Measurements from ENCODE around the gene UNC93A. TPM values are rescaled to one million over a fixed set of nuclear protein-coding genes. Genes with fewer than 3 reads are reported as not detected.

UNC93A gene
- total and polyA plus RNA-seq, 3 donors from 2014 or later: 0.39 TPM; not detected in 2

DNA sequence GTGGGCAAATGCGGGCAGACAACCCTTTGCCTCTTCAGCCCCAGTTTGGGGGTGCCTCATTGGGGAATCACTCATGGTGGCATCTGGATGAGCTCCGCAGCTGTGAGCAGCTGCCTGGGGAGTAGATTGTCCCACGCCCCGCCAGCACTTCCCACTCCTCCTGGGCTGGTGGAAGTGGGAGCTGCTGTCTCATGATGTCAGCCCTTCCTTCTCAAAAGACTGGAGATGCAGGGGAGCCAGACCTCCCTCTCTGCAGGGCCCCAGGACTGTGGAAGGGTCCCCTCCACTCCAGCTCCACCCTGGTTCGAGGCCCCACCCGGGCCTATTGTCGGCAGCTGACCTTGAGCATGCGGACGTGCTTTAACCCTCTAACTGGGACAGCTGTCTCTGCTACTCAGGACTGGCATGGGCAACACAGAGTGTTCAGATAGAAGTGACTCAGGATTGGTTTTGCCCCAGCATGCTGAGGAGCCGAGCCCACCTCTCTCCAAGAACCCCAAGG lies 2.0 kb downstream of the UNC93A start:
- no peak for TF ChIP-seq POLR2A (IDR thresholded peaks at IDR 0.05)
- TF ChIP-seq, protein P1, sequence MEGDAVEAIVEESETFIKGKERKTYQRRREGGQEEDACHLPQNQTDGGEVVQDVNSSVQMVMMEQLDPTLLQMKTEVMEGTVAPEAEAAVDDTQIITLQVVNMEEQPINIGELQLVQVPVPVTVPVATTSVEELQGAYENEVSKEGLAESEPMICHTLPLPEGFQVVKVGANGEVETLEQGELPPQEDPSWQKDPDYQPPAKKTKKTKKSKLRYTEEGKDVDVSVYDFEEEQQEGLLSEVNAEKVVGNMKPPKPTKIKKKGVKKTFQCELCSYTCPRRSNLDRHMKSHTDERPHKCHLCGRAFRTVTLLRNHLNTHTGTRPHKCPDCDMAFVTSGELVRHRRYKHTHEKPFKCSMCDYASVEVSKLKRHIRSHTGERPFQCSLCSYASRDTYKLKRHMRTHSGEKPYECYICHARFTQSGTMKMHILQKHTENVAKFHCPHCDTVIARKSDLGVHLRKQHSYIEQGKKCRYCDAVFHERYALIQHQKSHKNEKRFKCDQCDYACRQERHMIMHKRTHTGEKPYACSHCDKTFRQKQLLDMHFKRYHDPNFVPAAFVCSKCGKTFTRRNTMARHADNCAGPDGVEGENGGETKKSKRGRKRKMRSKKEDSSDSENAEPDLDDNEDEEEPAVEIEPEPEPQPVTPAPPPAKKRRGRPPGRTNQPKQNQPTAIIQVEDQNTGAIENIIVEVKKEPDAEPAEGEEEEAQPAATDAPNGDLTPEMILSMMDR (IDR thresholded peaks at IDR 0.05): no peak
- Histone ChIP-seq H3K27ac (no peak overlapping the region), H3K27me3 (no peaks in the 10 kb centered on the region), H3K36me3 (ENCODE audit: low read depth, missing control alignments) (no peaks in the 10 kb centered on the region), H3K4me3 (no peak overlapping the region), H3K4me1 (no peaks in the 10 kb centered on the region), H3K9me3 (no peaks in the 10 kb centered on the region)
- WGBS, 2 donors: 59 to 72% methylated on average over 6 to 10 of the region's 10 CpGs
- DNase-seq: no peak
- intact Hi-C loops (cut with DNase I; ENCODE audit: low total_unique reads): no loop called here

DNA sequence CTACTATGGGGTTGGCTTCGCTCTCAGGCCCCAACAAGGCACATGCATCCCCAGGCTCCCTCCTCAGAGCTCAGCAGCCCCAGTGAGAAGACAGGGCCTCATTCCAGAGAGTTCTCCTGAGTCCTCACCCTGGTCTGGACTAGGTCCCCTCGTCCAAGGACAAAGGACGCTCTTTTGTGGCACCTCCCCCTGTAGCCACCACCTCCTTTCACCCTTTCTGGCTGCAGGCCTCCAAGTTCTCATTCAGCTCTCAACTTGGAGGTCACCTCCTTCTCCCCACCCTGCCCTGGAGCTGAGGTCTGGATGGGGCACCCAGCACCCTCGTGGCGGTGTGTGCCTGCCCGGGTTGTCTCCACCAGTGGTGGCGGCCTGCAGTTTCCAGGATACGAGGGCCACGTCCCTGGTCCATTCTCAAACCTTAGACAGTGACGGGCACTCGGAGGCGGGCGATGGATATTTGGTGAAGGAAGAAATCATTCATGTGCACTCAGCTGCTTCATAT lies 2.5 kb downstream of the UNC93A start:
- TF ChIP-seq POLR2A (IDR thresholded peaks at IDR 0.05): no peak
- TF ChIP-seq, protein P1 (IDR thresholded peaks at IDR 0.05): no peak
- H3K36me3 ChIP-seq (ENCODE audit: low read depth, missing control alignments): no peaks in the 10 kb centered on the region
- WGBS, 2 donors: 86 to 89% methylated on average over 13 of the region's 13 CpGs
- H3K9me3 ChIP-seq: no peaks in the 10 kb centered on the region
- intact Hi-C loops (cut with DNase I; ENCODE audit: low total_unique reads): no loop called here
- H3K4me1 ChIP-seq: no peaks in the 10 kb centered on the region
- no peak overlapping the region for H3K27ac ChIP-seq
- no peaks in the 10 kb centered on the region for H3K27me3 ChIP-seq
- no peak overlapping the region for H3K4me3 ChIP-seq
- DNase-seq: no peak

DNA sequence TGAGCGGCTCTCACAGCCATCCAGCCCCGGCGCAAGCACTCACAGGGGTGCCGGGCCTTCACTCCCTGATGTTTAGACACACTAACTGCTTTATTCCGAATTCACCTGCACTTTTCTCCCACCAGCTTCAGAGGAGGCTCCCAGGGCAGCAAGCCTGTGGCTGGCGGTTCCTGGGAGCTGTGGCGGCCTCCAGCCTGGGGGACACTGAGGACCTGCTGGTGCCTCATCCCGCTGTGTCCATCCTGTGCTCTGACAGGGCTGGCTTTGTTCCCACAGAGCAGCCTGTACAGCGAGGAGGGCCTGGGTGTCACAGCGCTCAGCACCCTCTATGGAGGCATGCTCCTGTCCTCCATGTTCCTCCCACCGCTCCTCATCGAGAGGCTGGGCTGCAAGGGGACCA lies 3.1 kb downstream of the UNC93A start:
- WGBS, 2 donors: 94 to 98% methylated on average over 7 to 12 of the region's 12 CpGs
- TF ChIP-seq POLR2A (IDR thresholded peaks at IDR 0.05): no peak
- TF ChIP-seq, protein P1 (IDR thresholded peaks at IDR 0.05): no peak
- intact Hi-C loops (cut with DNase I; ENCODE audit: low total_unique reads): no loop called here
- no peaks in the 10 kb centered on the region for H3K9me3 ChIP-seq
- no peaks in the 10 kb centered on the region for H3K36me3 ChIP-seq (ENCODE audit: low read depth, missing control alignments)
- no peak overlapping the region for H3K4me3 ChIP-seq
- no peak overlapping the region for H3K27ac ChIP-seq
- H3K27me3 ChIP-seq: no peaks in the 10 kb centered on the region
- no peaks in the 10 kb centered on the region for H3K4me1 ChIP-seq
- DNase-seq: no peak

DNA sequence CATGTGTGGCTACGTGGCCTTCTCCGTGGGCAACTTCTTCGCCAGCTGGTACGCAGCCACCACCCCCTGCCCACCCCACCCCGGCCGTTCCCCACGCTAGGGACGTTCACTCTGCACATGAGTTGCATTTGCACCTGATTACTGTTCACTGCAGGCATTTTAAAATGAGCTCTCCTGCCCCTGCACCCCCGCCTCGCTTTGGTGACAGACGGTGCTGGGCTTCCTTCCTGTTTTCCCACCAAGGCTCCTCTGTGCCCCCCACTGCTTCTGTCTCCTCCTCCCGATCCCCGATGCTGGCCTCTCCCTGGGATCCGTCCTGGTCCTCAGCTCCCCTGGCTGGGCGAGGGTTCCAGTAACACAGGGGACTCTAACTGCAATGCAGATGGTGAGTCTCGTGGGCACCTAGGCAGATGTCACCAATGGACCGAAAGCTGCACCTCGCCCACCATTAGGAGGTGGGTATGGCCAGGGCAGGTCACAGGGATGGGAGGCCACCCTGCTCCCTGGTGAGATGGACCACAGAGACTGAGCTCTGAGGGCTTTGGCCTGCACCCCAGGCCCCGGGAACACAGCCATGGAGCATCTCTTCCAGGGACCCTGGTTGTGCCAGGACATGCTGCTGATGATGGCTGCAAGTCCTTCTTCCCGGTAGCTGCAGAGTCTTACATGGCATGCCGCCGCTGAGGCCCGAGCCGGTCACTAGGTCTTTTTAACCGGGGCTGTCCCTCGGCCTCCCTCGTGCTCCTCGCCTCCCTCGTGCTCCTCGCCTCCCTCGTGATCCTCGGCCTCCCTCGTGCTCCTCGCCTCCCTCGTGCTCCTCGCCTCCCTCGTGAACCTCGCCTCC lies 3.8 kb downstream of the UNC93A start:
- intact Hi-C loops (cut with DNase I; ENCODE audit: low total_unique reads): no loop called here
- Histone ChIP-seq H3K27ac (no peak overlapping the region), H3K27me3 (no peaks in the 10 kb centered on the region)

More for the DNA sequence above, 3.8 kb downstream of the UNC93A start:
- Histone ChIP-seq H3K4me3 (no peak overlapping the region), H3K36me3 (ENCODE audit: low read depth, missing control alignments) (no peaks in the 10 kb centered on the region), H3K4me1 (no peaks in the 10 kb centered on the region), H3K9me3 (no peaks in the 10 kb centered on the region)
- WGBS, 2 donors: 92 to 97% methylated on average over 25 to 38 of the region's 38 CpGs
- DNase-seq: no peak
- TF ChIP-seq POLR2A (IDR thresholded peaks at IDR 0.05): no peak
- TF ChIP-seq, protein P1 (IDR thresholded peaks at IDR 0.05): no peak
